HG03135 (cell line): ENCODE data around the gene CHI3L2.

Experiments used
- ATAC-seq: cut with Tn5 transposase; IDR thresholded peaks from one replicate; pipeline ENCODE4 v1.9.1; 2021; ENCODE audit warnings: mild to moderate bottlenecking, moderate library complexity; ENCODE audit not compliant: unreplicated experiment

CHI3L2 gene

GRCh38 chr1:111247125-111247838, 19.8 kb downstream of the CHI3L2 start:
- ATAC-seq, result no peak

GRCh38 chr1:111249960-111250359, 22.4 kb downstream of the CHI3L2 start:
- ATAC-seq, result no peak

- no peak for ATAC-seq
These were observed 24.1 kb downstream of the CHI3L2 start for GRCh38 chr1:111251570-111251969.

- ATAC-seq, result no peak
These were observed 25.3 kb downstream of the CHI3L2 start for GRCh38 chr1:111252786-111253185.

GRCh38 chr1:111253876-111254275, 26.4 kb downstream of the CHI3L2 start:
- no peak for ATAC-seq

GRCh38 chr1:111256988-111257658, 29.6 kb downstream of the CHI3L2 start:
- no peak for ATAC-seq

- ATAC-seq, result no peak
These were observed 40.4 kb downstream of the CHI3L2 start for GRCh38 chr1:111267801-111268508.

GRCh38 chr1:111269825-111270406, 42.4 kb downstream of the CHI3L2 start:
- no peak for ATAC-seq

- ATAC-seq, result no peak
These were observed 43.4 kb downstream of the CHI3L2 start for GRCh38 chr1:111270771-111271463.

- no peak for ATAC-seq
These were observed 43.9 kb downstream of the CHI3L2 start for GRCh38 chr1:111271464-111271801.

- no peak for ATAC-seq
These were observed 44.6 kb downstream of the CHI3L2 start for GRCh38 chr1:111272081-111272480.

GRCh38 chr1:111274653-111275052, 47.1 kb downstream of the CHI3L2 start:
- no peak for ATAC-seq

GRCh38 chr1:111275079-111275478, 47.6 kb downstream of the CHI3L2 start:
- no peak for ATAC-seq

- no peak for ATAC-seq
These were observed 48.4 kb downstream of the CHI3L2 start for GRCh38 chr1:111275780-111276433.

GRCh38 chr1:111279144-111279543, 51.6 kb downstream of the CHI3L2 start:
- no peak for ATAC-seq

GRCh38 chr1:111280267-111280666, 52.8 kb downstream of the CHI3L2 start:
- ATAC-seq, result no peak

GRCh38 chr1:111281411-111281810, 53.9 kb downstream of the CHI3L2 start:
- no peak for ATAC-seq

- no peak for ATAC-seq
These were observed 56.3 kb downstream of the CHI3L2 start for GRCh38 chr1:111283838-111284237.

GRCh38 chr1:111285879-111286278, 58.4 kb downstream of the CHI3L2 start:
- ATAC-seq, result no peak

GRCh38 chr1:111286912-111287311, 59.4 kb downstream of the CHI3L2 start:
- no peak for ATAC-seq

GRCh38 chr1:111289371-111289770, 61.9 kb downstream of the CHI3L2 start:
- no peak for ATAC-seq
